HG03159 (cell line): ENCODE data around the gene TNFSF4.
"Not testable (repeated sequence)": the region's sequence is repeated elsewhere in the genome, so short reads cannot be mapped to it uniquely, and the experiment has no call there.

Experiments used
- ATAC-seq: cut with Tn5 transposase; IDR thresholded peaks from one replicate; pipeline ENCODE4 v1.9.1; 2021; ENCODE audit warnings: mild to moderate bottlenecking, moderate library complexity; ENCODE audit not compliant: unreplicated experiment

TNFSF4 gene, protein sequence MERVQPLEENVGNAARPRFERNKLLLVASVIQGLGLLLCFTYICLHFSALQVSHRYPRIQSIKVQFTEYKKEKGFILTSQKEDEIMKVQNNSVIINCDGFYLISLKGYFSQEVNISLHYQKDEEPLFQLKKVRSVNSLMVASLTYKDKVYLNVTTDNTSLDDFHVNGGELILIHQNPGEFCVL

DNA sequence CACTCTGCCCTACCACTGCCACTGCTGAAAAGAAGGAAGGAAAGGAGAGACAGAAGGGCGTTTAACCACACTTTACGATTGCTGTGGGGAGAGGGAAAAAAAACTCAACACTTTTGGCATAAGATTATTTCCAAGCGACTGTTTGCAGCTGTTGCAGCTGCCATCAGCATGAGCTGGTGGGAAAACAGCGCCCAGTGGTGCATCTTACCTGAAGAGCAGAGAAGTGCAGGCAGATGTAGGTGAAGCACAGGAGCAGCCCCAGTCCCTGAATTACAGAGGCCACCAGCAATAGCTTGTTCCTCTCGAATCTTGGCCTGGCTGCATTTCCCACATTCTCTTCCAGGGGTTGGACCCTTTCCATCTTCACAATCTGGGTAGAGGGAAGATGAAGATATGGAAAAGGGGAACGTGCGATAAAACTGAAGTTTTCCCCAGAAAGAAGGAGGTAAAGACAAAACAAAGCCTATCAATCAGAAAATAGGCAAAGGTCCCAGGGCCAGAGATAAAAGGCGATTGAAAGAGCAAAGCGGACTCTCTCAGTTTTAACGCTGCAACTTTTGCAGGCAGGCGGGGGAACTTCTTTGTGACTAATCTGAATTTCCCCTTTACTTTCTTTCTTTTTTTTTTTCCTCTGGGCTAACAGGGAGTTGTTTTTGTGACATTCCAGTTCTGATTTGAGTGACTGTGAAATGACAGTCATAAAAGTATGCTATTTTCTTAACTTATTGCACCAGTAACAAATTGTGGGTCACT is at the start of gene TNFSF4:
Gene TNFSF4 (minus strand): TSS at position 516 of the 753 bp plus-strand sequence. CDS start 155 bp downstream, at position 361.
- no peak for ATAC-seq

DNA sequence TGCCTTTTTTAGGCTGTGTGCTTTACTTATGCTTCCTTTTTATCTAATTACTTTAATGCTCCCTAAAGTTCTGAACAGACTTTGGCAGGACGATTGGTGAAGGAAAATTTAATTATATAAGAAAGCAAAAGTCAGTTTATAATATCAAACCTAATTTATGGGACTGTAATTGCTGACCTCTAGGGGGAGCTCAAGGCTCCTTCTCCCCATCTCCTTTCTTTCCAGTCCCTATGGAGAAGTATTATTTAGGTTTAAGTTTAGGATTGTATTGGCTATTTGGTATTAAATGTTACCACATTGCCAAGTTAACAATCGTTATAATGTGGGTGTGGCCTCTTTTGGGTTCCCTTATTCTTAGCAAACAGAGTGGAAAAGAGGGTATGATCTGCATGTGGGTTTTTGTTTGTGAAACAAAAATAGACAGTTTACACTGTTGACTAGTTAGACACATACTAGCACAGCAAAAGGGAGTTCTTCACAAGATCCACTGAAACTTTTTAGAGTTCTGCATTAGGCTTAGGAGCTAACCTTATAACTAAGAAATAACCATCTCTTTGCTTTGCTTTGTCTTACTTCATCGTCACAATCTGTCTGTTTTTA is 48.2 kb upstream of the TNFSF4 start:
- ATAC-seq, result no peak

DNA sequence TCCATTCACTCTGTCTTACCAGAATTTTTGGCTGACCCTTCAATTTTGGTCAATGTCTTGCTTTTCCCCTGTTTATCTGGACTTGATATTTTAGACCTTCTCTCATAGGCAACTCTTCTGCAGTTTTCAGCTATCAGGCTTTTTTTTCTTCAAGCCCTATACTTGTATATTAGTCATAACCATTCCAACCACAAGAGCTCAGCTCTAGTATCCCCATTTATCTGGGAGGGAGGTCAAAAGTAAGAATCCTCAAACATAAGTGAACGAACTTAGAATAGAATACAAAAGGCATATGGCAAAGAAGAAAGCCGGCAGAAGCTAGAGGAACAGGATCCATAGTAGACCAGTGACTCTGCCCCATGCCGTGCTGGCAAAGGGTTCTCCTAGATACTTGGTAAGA is 45.9 kb upstream of the TNFSF4 start:
- ATAC-seq, result no peak

DNA sequence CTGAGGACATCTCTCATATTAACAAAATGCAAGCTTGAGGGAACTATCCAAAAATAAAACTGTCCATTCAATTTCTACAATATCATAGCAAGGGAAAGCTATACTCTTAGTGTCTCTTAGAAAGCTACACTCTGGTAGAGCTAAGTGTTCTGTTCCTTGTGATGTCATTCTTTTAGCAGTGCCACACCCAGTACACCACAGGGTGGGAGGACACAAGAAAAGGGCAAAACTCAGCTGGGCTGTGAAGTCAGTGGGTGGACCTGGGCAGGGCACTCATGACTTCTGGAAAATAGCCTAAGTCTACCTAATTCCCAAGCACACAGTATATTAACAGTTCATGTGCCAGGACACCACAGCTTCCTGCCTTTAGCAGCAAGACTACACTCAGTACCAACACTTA is 42.2 kb upstream of the TNFSF4 start:
- no peak for ATAC-seq

DNA sequence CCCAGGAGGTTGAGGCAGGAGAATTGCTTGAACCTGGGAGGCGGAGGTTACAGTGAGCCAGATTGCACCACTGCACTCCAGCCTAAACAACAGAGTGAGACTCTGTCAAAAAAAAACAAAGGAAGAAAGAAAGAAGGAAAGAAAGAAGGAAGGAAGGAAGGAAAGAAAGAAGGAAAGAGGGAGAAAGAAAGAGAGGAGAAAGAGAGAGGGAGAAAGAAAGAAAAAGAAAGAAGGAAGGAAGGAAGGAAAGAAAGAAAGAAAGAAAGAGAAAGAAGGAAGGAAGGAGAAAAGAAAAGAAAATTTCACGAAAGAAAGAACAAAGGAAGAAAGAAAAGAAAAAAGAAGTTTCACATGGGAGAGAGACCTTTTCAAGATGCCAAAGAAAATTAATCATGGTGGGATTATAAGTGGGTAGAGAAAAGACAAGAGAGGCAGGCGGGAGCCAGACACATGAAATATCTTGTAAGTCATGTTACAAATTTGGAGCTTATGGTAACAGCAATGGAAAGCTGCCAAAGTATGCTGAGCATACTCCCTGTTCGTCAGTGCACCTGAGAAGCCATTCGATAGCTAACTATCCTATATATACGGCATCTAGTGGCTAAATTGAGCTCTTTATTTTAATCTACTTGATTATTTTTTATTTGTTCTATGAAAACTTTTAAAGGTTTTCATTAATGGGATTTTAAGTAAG is 41.3 kb upstream of the TNFSF4 start:
- no peak for ATAC-seq

DNA sequence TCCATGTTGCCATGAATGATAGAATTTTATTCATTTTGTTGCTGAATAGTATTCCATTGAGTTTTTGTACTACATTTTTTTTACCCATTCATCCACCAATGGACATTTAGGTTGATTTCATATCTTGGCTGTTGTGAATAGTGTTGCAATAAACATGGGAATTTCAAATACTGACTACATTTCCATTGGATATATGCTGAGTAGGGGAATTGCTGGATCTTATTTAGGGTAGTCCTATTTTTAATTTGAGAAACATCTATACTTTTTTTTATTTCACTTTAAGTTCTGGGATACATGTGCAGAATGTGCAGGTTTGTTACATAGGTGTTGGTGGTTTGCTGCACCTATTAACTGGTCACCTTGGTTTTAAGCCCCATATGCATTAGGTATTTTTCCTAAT is 38.8 kb upstream of the TNFSF4 start:
- ATAC-seq, result no peak

DNA sequence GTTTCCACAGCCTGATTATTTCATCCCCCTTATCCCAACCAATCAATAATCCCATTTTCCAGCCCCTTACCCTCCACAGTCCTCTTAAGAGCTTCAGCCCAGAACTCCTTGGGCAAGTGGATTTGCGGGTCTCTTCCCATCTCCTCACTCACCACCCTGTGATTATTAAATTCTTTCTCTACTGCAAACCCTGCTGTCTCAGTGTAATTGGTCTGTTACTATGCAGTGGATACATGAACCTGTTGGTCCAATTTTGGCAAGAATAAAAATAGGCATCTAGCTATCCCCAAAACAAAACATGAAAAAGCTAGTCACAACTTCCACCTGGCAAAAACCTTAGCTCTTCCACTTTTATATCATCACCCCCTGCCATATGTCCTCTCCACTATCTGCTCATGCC is 36.2 kb upstream of the TNFSF4 start:
- ATAC-seq, result no peak

DNA sequence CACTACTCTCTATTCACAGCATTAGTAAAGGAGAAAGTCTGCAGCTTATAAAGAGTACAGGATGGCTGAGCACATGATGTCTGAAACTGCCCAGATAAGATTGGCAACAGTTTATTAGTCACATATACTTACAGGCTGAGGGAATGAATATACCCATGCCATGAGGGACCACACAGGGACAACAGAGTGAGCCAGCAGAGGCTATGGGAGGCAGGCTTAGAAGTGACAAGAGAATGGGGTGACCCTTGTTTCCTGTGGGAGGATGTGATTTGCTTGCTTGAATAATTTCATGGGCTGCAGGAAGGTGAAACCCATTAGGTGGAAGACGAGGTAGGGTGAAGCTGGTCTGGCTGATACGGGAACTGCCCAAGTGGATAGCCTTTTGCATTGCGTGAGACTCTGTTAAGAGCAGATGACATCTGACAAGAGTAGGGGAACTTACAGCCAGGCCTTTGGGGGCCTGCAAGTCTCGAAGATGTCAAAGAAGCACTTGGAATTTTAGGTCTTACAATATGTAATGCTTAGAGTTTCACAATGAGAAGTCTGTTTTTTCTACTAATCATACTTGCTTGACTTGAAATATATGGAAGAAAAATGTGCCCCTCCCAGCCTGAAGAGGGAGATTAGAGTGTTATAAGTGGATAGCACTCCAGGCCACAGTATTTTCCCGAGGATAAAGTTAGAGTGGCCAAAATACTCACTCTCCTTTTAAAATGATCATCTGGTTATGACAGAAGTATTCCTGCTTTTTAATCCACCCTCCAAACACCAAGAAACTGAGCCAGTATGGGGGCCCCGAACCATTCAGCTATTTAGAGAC is 34.6 kb upstream of the TNFSF4 start:
- ATAC-seq, result no peak

DNA sequence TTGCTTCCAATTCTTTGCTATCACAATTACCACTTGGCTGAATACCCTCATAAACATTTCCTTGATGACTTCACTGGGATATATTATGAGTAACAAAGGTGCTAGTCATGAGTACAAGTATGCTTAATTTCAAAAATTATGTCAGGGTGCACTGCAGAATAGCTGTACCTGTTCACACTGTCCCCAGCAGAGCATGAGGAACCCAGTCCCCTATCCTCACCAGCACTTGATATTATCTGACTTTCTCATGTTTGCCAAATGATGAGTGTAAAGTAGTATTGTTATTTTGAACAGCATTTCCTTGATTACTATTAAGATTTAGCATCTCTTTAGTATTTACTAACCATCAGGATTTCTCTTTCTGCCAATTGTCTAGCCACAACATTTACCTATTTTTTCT is 33.5 kb upstream of the TNFSF4 start:
- ATAC-seq, result no peak

DNA sequence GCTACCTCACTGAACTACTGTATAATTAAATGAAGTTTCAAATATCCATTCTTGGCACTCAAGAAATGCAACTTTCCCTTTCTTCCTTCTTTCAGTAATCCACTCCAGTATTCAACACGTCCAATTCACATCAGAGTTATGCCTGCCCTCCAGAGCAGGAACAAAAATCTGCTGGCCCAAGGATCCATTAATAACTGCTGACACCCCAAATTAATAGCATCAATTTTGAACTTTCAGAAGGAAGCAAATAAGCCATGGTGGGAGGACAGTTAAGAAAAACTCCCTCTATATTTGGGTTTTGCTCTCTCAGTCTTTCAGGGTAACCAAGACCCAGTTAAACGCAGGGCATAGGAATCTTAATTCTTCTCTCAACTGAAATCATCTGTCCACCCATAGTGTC is 31.9 kb upstream of the TNFSF4 start:
- no peak for ATAC-seq

DNA sequence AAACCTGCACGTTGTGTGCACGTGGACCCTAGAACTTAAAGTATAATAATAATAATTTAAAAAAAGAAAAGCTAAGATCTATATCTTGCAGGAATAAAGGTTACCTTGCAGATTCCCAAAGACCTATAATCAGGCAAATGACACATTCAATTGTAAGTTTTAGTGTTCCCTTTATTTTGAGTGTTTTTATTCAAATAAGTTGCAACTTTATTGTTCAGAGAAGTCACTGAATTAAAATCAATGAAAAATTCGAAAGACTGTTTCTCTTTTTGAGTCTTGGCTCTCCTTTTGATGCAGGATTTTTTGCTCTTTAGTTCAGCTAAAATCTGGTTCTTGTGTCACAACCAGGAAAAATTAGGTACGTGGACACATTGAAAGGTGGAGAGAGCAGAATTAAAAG is 27.8 kb upstream of the TNFSF4 start:
- ATAC-seq, result no peak

DNA sequence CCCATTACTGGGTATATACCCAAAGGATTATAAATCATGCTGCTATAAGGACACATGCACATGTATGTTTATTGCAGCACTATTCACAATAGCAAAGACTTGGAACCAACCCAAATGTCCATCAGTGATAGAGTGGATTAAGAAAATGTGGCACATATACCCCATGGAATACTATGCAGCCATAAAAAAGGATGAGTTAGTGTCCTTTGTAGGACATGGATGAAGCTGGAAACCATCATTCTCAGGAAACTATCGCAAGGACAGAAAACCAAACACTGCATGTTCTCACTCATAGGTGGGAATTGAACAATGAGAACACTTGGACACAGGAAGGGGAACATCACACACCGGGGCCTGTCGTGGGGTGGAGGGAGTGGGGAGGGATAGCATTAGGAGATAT is 27.3 kb upstream of the TNFSF4 start:
- ATAC-seq, result not testable (repeated sequence)

DNA sequence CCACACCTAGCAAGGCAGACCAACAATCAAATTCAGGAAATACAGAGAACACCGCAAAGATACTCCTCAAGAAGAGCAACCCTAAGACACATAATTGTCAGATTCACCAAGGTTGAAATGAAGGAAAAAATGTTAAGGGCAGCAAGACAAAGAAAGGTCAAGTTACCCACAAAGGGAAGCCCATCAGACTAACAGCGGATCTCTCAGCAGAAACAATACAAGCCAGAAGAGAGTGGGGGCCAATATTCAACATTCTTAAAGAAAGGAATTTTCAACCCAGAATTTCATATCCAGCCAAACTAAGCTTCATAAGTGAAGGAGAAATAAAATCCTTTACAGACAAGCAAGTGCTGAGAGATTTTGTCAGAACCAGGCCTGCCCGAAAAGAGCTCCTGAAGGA is 21.9 kb upstream of the TNFSF4 start:
- ATAC-seq, result not testable (repeated sequence)

DNA sequence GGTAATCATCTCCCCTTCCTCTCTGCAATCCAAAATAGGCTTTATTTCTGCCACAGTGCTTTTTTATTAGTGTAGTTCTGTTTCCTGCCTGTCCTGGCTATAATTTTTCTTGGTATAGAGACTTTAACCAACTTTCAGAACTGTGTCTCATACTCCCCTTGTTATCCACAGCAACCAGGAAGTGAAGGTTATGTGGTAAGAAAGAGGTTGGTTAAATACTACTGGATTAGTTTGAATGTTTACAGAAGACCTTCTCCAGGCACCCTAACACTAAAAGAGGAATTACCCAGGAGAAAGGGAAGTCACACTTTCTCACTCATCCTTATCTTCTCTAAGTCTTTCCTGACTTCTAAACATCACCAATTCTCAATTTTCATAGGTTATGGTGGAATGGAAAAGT is 17.8 kb upstream of the TNFSF4 start:
- no peak for ATAC-seq

DNA sequence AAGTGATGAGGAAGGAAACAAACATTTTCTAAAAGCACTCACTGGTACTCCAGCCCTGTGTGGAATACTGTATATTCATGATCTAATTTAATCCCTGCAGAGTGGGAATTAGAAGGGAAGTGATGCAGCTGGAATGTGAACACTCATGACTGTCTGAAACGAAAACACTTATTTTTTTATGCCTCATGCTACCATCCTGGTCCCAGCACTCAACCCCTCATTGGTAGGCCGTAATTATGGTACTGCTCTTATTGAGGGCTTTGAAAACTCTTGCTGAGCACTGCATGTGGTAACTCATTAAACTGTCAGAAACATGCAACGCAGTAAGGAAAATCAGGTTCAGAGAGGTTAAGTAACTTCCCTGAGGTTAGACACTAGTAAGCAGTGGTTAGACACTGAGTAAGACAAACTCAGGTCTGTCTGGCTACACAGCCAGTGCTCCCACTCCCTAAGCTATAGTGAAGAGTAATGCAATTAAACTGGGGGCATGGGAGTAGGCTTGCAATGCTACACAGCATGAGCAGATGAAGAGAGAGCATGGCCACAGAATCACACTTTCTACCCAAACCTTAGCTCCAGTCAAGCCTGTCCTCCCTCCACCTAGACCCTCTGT is 17.3 kb upstream of the TNFSF4 start:
- ATAC-seq, result no peak

DNA sequence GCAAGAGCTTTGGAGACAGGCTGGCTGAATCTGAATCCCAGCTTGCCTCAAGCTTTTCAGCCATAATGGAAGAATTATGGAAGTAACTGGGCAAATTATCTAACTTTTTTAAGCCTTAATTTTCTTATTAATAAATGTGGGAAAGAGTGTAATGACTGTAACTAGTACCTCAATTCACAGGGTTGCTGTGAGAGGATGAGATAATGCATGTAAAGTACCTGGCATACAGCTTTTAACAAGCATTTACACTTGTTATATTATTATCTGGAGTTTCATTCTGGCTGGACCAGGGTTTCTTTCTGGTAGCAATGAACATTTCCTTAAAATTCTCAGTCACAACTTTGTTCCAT is 15.9 kb upstream of the TNFSF4 start:
- ATAC-seq, result no peak

DNA sequence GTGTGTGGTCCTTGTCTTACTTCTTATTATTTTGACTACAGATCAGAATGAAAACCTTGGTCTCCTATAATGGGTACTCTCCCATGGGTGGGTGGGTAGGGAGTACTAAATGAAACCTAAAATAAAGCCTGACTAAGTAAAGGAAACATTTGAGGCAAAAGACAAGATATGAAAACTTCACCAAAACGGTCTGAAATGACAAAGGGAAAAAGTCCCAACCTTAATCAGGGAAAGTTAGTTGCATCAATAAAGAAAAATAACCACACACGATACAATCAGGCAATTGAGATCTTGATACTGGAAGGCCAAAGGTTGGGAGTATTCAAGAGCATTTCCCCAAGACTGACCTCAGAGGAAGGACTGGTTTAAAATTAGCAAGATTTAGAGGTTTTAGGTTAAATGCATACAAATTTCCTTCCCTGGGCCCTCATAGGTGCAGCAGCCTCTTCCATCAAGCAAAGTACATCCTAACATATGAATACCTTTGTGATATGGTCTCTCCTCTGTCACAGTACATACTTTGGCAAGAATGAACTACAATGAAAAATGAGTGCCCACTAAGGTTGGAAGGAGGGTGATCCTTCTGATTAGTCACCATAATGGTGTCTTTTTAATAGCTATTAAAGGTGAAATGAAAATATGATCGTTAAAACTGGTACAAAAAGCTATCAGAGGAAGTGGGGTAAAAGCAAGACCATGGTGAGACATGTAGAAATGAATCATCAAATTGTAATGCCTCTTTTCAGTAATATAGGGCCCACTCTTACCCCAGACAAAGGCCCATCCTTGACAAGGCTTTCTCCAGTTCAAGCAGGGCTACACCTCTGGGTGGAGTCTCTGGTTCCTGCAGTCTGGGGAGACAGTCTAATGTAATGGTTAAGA is 15.3 kb upstream of the TNFSF4 start:
- ATAC-seq, result no peak

DNA sequence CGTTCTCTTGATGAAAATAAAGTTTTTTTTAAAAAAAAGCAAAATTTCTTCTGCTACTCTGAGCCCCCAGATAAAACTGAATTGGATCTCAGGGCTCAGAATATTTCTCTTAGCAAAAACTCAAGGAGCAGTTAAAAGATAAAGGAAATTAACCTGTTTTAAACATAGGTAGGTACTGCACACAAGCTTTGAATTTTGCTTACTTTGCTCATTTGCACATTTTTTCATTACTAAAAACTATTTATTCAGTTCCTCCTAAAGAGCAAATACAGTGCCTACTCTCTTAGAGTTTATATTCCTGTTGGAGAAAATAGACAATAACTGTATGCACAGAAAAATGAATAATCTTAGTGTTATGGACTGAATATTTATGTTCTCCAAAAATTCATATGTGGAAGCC is 13.0 kb upstream of the TNFSF4 start:
- ATAC-seq, result no peak

DNA sequence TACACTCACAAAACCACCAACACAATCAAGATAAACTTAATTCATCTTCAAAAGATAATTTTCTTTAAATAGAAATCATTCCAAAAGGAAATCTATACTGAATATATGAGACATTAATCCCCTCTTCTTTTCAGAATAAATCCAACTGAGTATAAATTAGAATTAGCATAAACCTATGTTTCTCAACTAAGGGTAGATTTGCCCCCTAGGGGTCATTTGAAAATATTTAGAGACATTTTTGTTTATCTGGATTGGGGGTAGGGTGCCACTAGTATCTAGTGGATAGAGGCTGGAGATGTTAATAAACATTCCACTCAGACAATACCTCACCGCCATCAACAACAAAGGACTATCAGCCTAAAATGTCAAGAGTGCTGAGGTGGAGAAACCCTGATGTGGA is 6.5 kb upstream of the TNFSF4 start:
- ATAC-seq, result no peak
